Coronary artery (tissue), 2 donors: Measurements from ENCODE around the gene AGTR1.
"Not testable (repeated sequence)": the region's sequence is repeated elsewhere in the genome, so short reads cannot be mapped to it uniquely, and the experiment has no call there.

Experiments used
- DNase-seq: peaks from one replicate; pipeline ENCODE4 v3.0.0-alpha.2; 2017; ENCODE audit warnings: low spot score
- H3K27ac ChIP-seq, 2 donors: fragments of 200-600 bp; sonication (generic); one replicate each; pipeline ENCODE4 v1.5.1; 2016 to 2019
- H3K4me3 ChIP-seq: fragments of 200-600 bp; sonication (generic); 2 replicates; pipeline ENCODE4 v1.5.1; 2016; ENCODE audit warnings: mild to moderate bottlenecking, moderate library complexity
- CTCF ChIP-seq: fragments of 200-600 bp; sonication (generic); IDR thresholded peaks from one replicate; pipeline ENCODE4 v1.5.1; 2019; ENCODE audit warnings: antibody characterized with exemption

AGTR1 gene

GRCh38 chr3:148741219-148741618 lies 43.5 kb downstream of the AGTR1 start:
- H3K27ac ChIP-seq = no peak overlapping the region
- DNase-seq = no peak
- no peak for TF ChIP-seq CTCF
- H3K4me3 ChIP-seq = no peak overlapping the region

GRCh38 chr3:148742118-148742517 lies 44.4 kb downstream of the AGTR1 start:
- DNase-seq = no peak
- no peak overlapping the region for H3K27ac ChIP-seq
- TF ChIP-seq CTCF = no peak
- no peak overlapping the region for H3K4me3 ChIP-seq

- no peak for TF ChIP-seq CTCF
- H3K27ac ChIP-seq = no peak overlapping the region
- DNase-seq = no peak
- no peak overlapping the region for H3K4me3 ChIP-seq
These were observed 48.4 kb downstream of the AGTR1 start for GRCh38 chr3:148746053-148746452.

GRCh38 chr3:148748283-148748682 lies 50.6 kb downstream of the AGTR1 start:
- Histone ChIP-seq H3K4me3 (no peak overlapping the region), H3K27ac (no peak overlapping the region)
- no peak for TF ChIP-seq CTCF
- no peak for DNase-seq

GRCh38 chr3:148750296-148750695 lies 52.6 kb downstream of the AGTR1 start:
- H3K27ac ChIP-seq = no peak overlapping the region
- no peak overlapping the region for H3K4me3 ChIP-seq
- DNase-seq = no peak
- no peak for TF ChIP-seq CTCF

GRCh38 chr3:148751461-148751860 lies 53.8 kb downstream of the AGTR1 start:
- no peak for DNase-seq
- Histone ChIP-seq H3K4me3 (no peak overlapping the region), H3K27ac (no peak overlapping the region)
- no peak for TF ChIP-seq CTCF

GRCh38 chr3:148753385-148753784 lies 55.7 kb downstream of the AGTR1 start:
- DNase-seq, H3K4me3 ChIP-seq, H3K27ac ChIP-seq: not testable (repeated sequence)

GRCh38 chr3:148755570-148755969 lies 57.9 kb downstream of the AGTR1 start:
- Histone ChIP-seq H3K4me3 (no peak overlapping the region), H3K27ac (no peak overlapping the region)
- no peak for DNase-seq
- TF ChIP-seq CTCF = no peak
